Measurements from ENCODE around the gene MRFAP1L1. TPM values are rescaled to one million over a fixed set of nuclear protein-coding genes. Genes with fewer than 3 reads are reported as not detected.

MRFAP1L1 gene
- total and polyA plus RNA-seq, 4 donors, result 46.1 to 75.1 (median 56.3) TPM

DNA sequence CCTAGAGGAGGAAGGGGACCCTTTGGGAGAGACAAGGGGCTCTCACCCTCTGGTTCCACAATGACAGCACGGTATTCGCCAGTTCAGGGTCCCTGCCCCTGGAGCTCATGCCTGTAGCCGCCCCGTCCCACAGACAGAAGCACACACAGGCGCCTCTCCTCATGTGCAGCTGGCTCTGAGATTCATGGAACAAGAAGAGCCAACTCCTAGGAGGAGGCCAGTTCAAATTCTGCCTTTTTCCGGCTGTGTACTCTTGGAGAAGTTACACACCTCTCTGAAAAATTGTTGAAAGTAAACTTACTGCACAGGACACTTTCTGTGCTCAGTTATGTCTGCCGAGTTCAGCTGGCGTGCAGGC lies 21.6 kb upstream of the MRFAP1L1 start:
- 92 to 95% methylated on average over 8 of the region's 8 CpGs for WGBS, 2 donors
- H3K36me3 ChIP-seq (ENCODE audit: control insufficient read depth in 4 of 4, insufficient read depth in 4 of 4, low read length in 4 of 4), result no peaks in the 10 kb centered on the region
- H3K9me3 ChIP-seq (ENCODE audit: control insufficient read depth in 4 of 4, insufficient read depth in 3 of 4, low read length in 3 of 4), result no peaks in the 10 kb centered on the region
- H3K4me1 ChIP-seq (ENCODE audit: control insufficient read depth in 5 of 5, insufficient read depth in 5 of 5, low read length in 5 of 5), result peaks cover 0 to 17% (median 4%) of the 10 kb centered on the region in 5 donors
- ATAC-seq (ENCODE audit: insufficient read depth, low FRiP score) (no peak), DNase-seq (no peak)
- H3K4me3 ChIP-seq, result no peak overlapping the region
- no peak overlapping the region for H3K27ac ChIP-seq (ENCODE audit: low read depth in 1 of 2, low read length in 1 of 2)
- TF ChIP-seq, protein P1, sequence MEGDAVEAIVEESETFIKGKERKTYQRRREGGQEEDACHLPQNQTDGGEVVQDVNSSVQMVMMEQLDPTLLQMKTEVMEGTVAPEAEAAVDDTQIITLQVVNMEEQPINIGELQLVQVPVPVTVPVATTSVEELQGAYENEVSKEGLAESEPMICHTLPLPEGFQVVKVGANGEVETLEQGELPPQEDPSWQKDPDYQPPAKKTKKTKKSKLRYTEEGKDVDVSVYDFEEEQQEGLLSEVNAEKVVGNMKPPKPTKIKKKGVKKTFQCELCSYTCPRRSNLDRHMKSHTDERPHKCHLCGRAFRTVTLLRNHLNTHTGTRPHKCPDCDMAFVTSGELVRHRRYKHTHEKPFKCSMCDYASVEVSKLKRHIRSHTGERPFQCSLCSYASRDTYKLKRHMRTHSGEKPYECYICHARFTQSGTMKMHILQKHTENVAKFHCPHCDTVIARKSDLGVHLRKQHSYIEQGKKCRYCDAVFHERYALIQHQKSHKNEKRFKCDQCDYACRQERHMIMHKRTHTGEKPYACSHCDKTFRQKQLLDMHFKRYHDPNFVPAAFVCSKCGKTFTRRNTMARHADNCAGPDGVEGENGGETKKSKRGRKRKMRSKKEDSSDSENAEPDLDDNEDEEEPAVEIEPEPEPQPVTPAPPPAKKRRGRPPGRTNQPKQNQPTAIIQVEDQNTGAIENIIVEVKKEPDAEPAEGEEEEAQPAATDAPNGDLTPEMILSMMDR (IDR thresholded peaks at IDR 0.05; ENCODE audit: control extremely low read depth, extremely low read depth), result no peak
- no peak overlapping the region for H3K9ac ChIP-seq (ENCODE audit: insufficient read depth in 1 of 2, low read length in 2 of 2)
- H3K27me3 ChIP-seq (ENCODE audit: control insufficient read depth in 3 of 3, insufficient read depth in 3 of 3, low read length in 2 of 3), result peaks cover 0 to 7% (median 0%) of the 10 kb centered on the region in 3 donors

DNA sequence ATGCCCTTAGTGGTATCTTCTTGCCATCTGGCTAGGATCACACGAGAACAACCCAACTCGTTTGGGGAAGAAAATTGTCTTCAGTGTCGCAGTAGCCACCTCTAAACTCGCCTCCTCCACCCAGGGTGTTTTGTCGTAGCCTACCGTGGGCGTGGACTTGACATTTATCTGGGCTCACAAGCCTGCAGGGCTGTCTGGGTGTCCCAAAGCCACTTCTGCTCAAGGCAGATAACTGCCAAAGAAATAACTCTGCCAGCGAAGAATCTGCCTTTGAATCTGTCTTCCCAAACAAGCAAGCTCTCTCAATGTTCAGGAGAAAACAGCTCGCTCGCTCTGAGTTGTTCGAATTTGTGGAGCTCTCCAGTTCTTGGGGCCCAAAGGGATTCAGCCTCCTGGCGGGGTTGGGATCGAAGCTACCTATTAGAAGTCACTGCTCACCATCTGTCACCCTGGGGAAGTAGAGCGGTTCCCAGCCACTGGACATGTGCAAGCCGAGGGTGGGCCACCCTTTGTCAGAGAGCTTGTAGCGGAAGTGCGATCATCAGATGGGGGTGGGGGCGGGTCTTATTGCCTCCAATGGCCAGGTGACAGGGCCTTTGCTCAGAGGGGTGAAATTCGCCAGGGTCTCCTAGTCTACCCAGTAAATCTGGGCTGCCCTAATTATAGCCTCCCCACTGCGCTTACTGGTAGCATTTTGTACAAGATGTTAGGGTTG lies 21.1 kb upstream of the MRFAP1L1 start:
- 74 to 76% methylated on average over 20 of the region's 20 CpGs for WGBS, 2 donors
- DNase-seq (no peak), ATAC-seq (ENCODE audit: insufficient read depth, low FRiP score) (no peak)
- TF ChIP-seq, protein P1 (IDR thresholded peaks at IDR 0.05; ENCODE audit: control extremely low read depth, extremely low read depth), result no peak
- no peaks in the 10 kb centered on the region for H3K36me3 ChIP-seq (ENCODE audit: control insufficient read depth in 4 of 4, insufficient read depth in 4 of 4, low read length in 4 of 4)
- H3K9me3 ChIP-seq (ENCODE audit: control insufficient read depth in 4 of 4, insufficient read depth in 3 of 4, low read length in 3 of 4), result no peaks in the 10 kb centered on the region
- H3K4me3 ChIP-seq, result no peak overlapping the region
- H3K9ac ChIP-seq (ENCODE audit: insufficient read depth in 1 of 2, low read length in 2 of 2), result no peak overlapping the region
- peaks cover 0 to 17% (median 4%) of the 10 kb centered on the region in 5 donors for H3K4me1 ChIP-seq (ENCODE audit: control insufficient read depth in 5 of 5, insufficient read depth in 5 of 5, low read length in 5 of 5)
- peaks cover 0 to 7% (median 0%) of the 10 kb centered on the region in 3 donors for H3K27me3 ChIP-seq (ENCODE audit: control insufficient read depth in 3 of 3, insufficient read depth in 3 of 3, low read length in 2 of 3)
- no peak overlapping the region for H3K27ac ChIP-seq (ENCODE audit: low read depth in 1 of 2, low read length in 1 of 2)

DNA sequence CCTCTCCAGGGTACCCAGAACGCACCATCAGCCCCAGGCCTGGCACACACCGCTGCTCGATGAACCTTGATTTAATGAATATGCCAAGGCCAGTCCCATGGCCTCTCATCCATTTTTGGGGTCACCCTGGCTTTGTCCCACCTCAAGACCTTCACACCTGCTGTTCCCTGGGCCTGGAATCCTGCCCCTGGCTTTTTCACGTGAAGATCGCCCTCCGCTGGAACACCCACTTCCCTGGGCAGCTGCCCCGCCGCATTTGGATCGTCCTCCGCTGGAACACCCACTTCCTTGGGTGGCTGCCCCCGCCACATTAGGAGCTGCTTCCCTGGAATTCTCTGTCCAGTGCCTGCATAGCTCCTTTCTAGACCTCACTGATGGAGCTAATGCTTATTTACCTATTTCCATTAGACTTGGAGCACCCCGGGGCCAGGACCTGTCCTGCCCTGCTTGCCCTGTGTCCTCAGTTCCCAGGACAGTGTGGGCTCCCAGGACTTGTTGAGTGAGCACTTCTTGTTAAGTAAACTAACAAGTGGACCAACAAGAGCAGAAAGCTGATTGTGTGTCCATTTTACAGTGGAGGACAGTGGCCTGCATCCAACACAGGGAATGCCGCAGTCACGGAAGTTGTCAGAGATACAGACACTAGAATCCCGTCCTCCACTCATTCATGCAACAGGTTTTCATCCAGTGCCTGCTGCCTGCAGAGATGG lies 18.8 kb upstream of the MRFAP1L1 start:
- TF ChIP-seq, protein P1 (IDR thresholded peaks at IDR 0.05; ENCODE audit: control extremely low read depth, extremely low read depth), result no peak
- Histone ChIP-seq H3K27ac (ENCODE audit: low read depth in 1 of 2, low read length in 1 of 2) (no peak overlapping the region), H3K4me3 (no peak overlapping the region), H3K9me3 (ENCODE audit: control insufficient read depth in 4 of 4, insufficient read depth in 3 of 4, low read length in 3 of 4) (peaks cover 0 to 3% (median 0%) of the 10 kb centered on the region in 4 donors), H3K4me1 (ENCODE audit: control insufficient read depth in 5 of 5, insufficient read depth in 5 of 5, low read length in 5 of 5) (peaks cover 0 to 17% (median 4%) of the 10 kb centered on the region in 5 donors), H3K9ac (ENCODE audit: insufficient read depth in 1 of 2, low read length in 2 of 2) (no peak overlapping the region), H3K36me3 (ENCODE audit: control insufficient read depth in 4 of 4, insufficient read depth in 4 of 4, low read length in 4 of 4) (no peaks in the 10 kb centered on the region), H3K27me3 (ENCODE audit: control insufficient read depth in 3 of 3, insufficient read depth in 3 of 3, low read length in 2 of 3) (no peaks in the 10 kb centered on the region)
- ATAC-seq (ENCODE audit: insufficient read depth, low FRiP score) (no peak), DNase-seq (no peak)
- WGBS, 2 donors, result 80 to 87% methylated on average over 15 of the region's 15 CpGs

All from lung (tissue), 12 donors.